ENCODE data around the gene ARRDC4.
A peak's percentile ranks its signal among the peaks of the same experiment; 100 is the strongest.

Gene ARRDC4, protein sequence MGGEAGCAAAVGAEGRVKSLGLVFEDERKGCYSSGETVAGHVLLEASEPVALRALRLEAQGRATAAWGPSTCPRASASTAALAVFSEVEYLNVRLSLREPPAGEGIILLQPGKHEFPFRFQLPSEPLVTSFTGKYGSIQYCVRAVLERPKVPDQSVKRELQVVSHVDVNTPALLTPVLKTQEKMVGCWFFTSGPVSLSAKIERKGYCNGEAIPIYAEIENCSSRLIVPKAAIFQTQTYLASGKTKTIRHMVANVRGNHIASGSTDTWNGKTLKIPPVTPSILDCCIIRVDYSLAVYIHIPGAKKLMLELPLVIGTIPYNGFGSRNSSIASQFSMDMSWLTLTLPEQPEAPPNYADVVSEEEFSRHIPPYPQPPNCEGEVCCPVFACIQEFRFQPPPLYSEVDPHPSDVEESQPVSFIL

GRCh38 chr15:97960364-97961066, at the start of gene ARRDC4:
ARRDC4 (plus strand) TSS chr15:97960703; CDS start chr15:97960862, 159 bp downstream.
- peak; percentile 99 to 100 (median 100) for DNase-seq

- DNase-seq = no peak
Observed at GRCh38 chr15:97914711-97915110, 45.8 kb upstream of the ARRDC4 start.

- no peak for DNase-seq
Observed at GRCh38 chr15:97915261-97915660, 45.2 kb upstream of the ARRDC4 start.

DNA sequence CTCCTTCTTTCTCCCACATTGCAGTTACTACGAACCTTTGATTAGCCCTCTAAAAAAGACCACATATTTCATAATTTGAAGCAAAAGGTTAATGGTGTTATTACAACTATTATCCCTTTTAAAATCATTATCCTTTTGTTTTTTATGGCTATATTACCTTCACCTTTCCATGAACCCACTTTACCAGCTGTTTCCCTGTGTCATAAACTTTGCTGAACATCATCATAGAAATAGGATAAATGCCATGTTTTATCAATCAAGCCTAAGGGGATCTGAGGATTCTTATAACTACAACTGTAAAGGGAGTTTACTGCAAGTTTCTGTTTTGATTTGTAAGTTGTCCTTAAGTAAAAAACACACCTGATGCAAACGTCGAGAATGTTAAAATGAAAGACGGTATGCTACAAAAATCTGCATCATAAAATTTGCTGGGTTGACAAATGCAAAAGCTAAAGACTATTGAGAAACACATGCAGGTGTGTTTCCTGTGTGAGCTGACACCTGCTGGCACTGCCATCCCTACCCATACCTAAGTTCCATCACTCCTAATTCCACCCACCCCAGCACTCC, 39.1 kb upstream of the ARRDC4 start:
- peak in 1 of 3 experiments; percentile 13 for DNase-seq

- DNase-seq = no peak
Observed at GRCh38 chr15:97929456-97930229, 30.9 kb upstream of the ARRDC4 start.

GRCh38 chr15:97930230-97930629, 30.3 kb upstream of the ARRDC4 start:
- no peak for DNase-seq

- DNase-seq = no peak
Observed at GRCh38 chr15:97931314-97931713, 29.2 kb upstream of the ARRDC4 start.

DNA sequence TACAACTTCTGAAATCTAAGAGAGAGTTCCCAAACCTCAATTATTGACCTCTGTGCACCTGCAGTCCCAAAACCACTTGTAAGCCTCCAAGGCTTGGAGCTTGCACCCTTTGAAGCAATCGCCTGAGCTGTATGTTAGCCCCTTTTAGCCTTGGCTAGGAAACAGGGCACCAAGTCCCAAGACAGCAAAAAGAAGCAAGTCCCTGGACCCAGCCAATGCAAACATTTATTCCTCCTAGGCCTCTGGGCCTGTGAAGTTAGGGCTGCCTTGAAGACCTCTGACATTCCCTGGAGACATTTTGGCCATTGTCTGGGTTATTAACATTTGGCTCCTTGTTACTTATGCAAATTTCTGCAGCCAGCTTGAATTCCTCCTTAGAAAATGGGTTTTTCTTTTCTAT, 26.9 kb upstream of the ARRDC4 start:
- no peak for DNase-seq

- DNase-seq = no peak
Observed at GRCh38 chr15:97940993-97941392, 19.5 kb upstream of the ARRDC4 start.

GRCh38 chr15:97941572-97941971, 18.9 kb upstream of the ARRDC4 start:
- DNase-seq = no peak

DNA sequence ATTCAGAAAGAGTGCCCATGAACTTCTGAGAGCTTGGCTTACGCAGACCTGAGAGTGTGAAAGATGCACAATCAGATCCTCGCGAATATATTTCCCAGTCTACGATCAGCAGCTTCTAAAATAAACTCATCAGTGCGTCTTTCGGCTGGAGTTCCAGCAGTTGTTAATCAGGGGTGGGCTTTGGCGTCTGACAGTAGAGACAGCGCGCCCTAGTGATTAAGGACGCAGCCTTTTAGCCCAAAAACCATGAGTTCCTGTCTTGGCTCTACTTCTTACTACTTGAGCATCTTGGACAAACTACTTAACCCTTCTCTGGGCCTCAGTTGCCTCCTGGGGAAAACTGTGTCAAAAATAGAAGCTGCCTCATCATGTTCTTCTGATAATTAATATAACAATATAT, 15.8 kb upstream of the ARRDC4 start:
- DNase-seq = no peak

GRCh38 chr15:97947465-97948260, 12.8 kb upstream of the ARRDC4 start:
- DNase-seq = no peak

DNA sequence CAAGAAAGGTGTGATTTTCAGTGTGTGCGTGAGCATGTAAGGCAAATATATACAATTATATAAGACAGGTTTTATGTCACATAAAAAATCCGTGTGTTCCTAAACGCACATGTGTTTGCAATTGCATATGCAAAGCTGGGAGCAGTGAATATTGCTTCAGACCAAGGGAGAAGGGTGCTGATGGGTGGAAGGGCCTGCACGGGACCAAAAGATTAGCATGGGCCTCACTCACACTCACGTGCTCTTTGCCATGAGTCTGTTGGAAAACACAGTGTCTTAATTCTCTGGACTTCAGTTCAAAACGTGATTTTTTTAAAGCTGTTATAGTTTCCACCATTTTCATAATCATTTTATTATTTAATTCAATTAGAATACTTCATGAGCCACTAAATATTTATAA, 7.2 kb upstream of the ARRDC4 start:
- no peak for DNase-seq

DNA sequence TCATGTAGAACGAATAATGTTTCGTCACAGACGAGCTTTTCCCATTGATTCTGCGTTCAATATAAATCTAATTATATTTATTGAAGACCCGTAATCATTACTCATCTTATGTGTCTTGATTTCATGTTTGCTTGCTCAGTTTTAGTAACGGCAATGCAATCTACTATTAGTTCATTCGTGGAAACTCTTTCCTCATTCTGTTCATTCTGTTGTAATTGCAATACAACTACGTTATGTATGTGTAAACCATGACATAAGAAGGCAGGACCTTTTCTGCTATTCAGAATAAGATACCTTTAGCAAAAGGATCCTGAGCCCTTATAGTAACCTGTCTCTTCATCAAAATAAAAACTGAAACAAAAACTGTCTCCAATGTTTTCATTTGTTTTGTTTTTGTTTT, 6.8 kb upstream of the ARRDC4 start:
- DNase-seq = no peak

GRCh38 chr15:97955035-97955434, 5.5 kb upstream of the ARRDC4 start:
- DNase-seq = peak in 2 of 3 experiments; percentile 66 to 92

DNA sequence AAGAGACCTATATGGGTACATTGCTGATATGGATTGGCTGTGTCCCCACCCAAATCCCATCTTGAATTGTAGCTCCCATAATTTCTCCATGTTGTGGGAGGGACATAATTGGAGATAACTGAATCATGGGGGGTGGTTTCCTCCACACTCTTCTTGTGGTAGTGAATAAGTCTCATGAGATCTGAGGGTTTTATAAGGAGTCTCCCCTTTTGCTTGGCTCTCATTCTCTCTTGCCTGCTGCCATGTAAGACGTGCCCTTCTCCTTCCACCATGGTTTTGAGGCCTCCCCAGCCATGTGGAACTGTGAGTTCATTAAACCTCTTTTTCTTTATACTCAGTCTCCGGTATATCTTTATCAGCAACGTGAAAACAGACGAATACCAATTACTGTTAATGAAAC, 5.0 kb upstream of the ARRDC4 start:
- DNase-seq = no peak

- DNase-seq = no peak
Observed at GRCh38 chr15:97959724-97960363, 659 bp upstream of the ARRDC4 start.

DNA sequence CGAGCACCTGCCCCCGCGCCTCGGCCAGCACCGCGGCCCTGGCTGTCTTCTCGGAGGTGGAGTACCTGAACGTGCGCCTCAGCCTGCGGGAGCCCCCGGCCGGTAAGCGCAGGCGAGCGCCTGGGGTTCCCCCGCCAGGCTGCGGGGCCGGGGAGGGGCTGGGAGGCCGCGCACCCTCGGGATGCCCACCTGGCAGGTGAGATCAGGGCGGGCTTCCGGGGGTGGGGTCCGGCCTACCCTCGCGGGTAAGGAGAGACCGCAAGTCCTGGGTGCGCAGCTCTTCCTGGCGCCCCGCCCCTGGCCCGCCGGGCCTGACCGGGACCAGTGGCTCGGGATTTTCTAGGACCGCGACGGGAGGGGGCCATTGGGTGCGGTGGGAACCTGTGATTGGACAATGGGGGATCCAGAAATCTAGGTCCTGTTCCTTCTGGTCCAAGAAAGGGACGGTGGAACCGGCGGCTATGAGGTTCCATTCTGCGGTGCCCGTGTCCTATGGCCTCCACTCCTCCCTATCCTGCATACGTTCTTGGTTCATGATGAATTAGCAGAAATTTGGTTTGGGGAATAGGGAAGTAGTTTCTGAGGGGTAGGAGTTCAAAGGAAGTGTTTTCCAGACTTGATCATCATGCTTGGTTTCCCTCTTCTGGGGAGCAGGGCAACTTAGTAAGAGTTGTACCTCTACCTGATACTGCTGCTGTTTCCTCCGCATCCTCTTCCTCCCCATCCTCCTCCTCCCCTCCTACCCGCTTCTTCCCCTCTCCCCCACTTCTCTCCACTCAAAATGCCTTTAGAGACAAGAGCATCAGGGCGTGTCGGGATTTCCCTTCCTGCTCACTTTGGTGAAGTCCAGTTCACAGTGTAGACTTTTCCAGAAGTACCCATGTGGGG, 808 bp downstream of the ARRDC4 start:
- peak in 2 of 3 experiments; percentile 76 to 84 for DNase-seq

DNA sequence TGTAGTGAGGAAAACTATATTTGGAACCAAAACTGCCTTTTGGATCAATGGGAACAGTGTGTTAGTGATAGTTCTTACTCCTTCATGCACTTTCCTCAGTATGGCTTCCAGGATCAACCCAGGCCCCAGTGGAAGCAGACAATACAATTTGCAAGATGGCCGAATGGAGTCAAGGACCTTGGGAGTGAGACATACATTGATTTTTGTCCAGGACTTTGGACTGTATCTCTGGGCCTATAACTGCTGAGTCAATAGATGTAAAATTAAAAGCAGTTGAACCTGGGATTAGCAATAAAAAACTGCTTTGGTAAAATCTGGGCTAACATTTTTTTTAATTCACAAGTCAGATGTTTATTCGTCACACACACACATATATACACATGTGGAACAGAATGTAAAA, 1.8 kb downstream of the ARRDC4 start:
- DNase-seq = peak in 1 of 3 experiments; percentile 19

DNA sequence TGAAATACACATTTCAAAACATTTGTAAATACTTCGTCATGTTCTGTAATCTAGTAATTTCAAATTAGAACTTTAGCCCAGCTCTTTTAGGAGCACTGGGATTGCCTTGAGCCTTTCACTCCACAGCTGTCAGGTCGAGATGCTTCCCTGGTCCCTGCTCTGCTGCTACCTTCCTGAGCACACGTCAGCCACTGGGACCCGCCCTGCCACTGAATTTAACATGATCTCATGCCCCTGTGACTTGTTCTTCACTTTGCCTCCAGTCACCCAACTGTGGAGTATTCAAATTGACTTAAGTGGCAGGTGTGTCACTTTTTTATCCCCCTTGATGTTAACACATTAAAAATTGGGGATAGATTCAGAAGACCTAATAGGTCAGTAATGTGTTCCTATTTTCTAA, 3.3 kb downstream of the ARRDC4 start:
- DNase-seq = peak in 1 of 3 experiments; percentile 16

GRCh38 chr15:97966246-97966645, 5.7 kb downstream of the ARRDC4 start:
- peak in 2 of 3 experiments; percentile 61 to 94 for DNase-seq

All from NCI-H1417 (cell line).